HFFc6 (cell line): ENCODE data around the gene KIF25. TPM values are rescaled to one million over a fixed set of nuclear protein-coding genes. Genes with fewer than 3 reads are reported as not detected.

ENCODE experiments used
- DNase-seq: peaks from one replicate; pipeline ENCODE4 v3.0.0-alpha.2; 2018
- H3K27ac Mint-ChIP-seq: 2 replicates; pipeline ENCODE4 v1.8.0; 2020; ENCODE audit warnings: mild to moderate bottlenecking, mixed read lengths
- H3K27me3 Mint-ChIP-seq: 2 replicates; pipeline ENCODE4 v1.8.0; 2021; ENCODE audit warnings: mild to moderate bottlenecking, moderate library complexity, mixed read lengths; ENCODE audit not compliant: insufficient read depth
- H3K36me3 Mint-ChIP-seq: 2 replicates; pipeline ENCODE4 v1.8.0; 2021; ENCODE audit warnings: low read depth, mixed read lengths
- H3K4me1 Mint-ChIP-seq: 2 replicates; pipeline ENCODE4 v1.8.0; 2020; ENCODE audit warnings: low read depth, mixed read lengths
- H3K4me3 Mint-ChIP-seq: 2 replicates; pipeline ENCODE4 v1.8.0; 2020; ENCODE audit warnings: mild to moderate bottlenecking, moderate library complexity, mixed read lengths
- H3K9me3 Mint-ChIP-seq: 2 replicates; pipeline ENCODE4 v1.8.0; 2020; ENCODE audit warnings: mild to moderate bottlenecking, mixed read lengths
- CTCF ChIP-seq: fragments of 200-600 bp; sonication (generic); IDR thresholded peaks from 2 replicates; pipeline ENCODE4 v1.5.0; 2021; ENCODE audit warnings: antibody characterized with exemption, mild to moderate bottlenecking
- total RNA-seq, 6 experiments: library from RNA; stranded (reverse); fragmentation: NEBNext Ultra II Directional; extraction: Animal tissue kit (Norgen Biotek cat#: 25700); gene quantifications; 2 replicates in 1 of 6; 3 replicates in 5 of 6; pipeline ENCODE4 v1.2.3, GENCODE V29; 2021

KIF25 gene
- total RNA-seq, 6 experiments from 2014 or later, result not detected

GRCh38 chr6:168078943-168079405, 81.5 kb downstream of the KIF25 start, which contains the start of gene FRMD1:
TSS of gene FRMD1 (minus strand) at chr6:168079212. CDS start at chr6:168079094, 118 bp downstream.
- H3K4me3 Mint-ChIP-seq, result no peak within 1 kb of the TSS
- H3K27ac Mint-ChIP-seq, result no peak within 1 kb of the TSS
- no peaks in the 10 kb centered on the region for H3K4me1 Mint-ChIP-seq
- no peak for TF ChIP-seq CTCF
- H3K27me3 Mint-ChIP-seq, result peaks cover 5% of the 10 kb centered on the region
- peaks cover 8% of the 10 kb centered on the region for H3K9me3 Mint-ChIP-seq
- no peak for DNase-seq
- H3K36me3 Mint-ChIP-seq, result no peaks in the 10 kb centered on the region

- no peak for TF ChIP-seq CTCF
- DNase-seq, result no peak
- Mint-ChIP-seq H3K9me3 (peaks cover 8% of the 10 kb centered on the region), H3K27ac (no peak overlapping the region), H3K4me3 (no peak overlapping the region), H3K27me3 (peaks cover 5% of the 10 kb centered on the region), H3K4me1 (no peaks in the 10 kb centered on the region), H3K36me3 (no peaks in the 10 kb centered on the region)
Observed at GRCh38 chr6:168080393-168081077, 83.1 kb downstream of the KIF25 start.

- no peaks in the 10 kb centered on the region for H3K36me3 Mint-ChIP-seq
- H3K27me3 Mint-ChIP-seq, result peaks cover 8% of the 10 kb centered on the region
- H3K4me3 Mint-ChIP-seq, result no peak overlapping the region
- no peak for TF ChIP-seq CTCF
- DNase-seq, result no peak
- H3K27ac Mint-ChIP-seq, result no peak overlapping the region
- no peaks in the 10 kb centered on the region for H3K4me1 Mint-ChIP-seq
- no peaks in the 10 kb centered on the region; the same call in 1 of the 2 replicates for H3K9me3 Mint-ChIP-seq
Observed at GRCh38 chr6:168081858-168082546, 84.5 kb downstream of the KIF25 start.

- no peaks in the 10 kb centered on the region for H3K4me1 Mint-ChIP-seq
- DNase-seq, result no peak
- H3K27me3 Mint-ChIP-seq, result peaks cover 9% of the 10 kb centered on the region
- H3K27ac Mint-ChIP-seq, result no peak overlapping the region
- no peaks in the 10 kb centered on the region for H3K36me3 Mint-ChIP-seq
- no peak overlapping the region for H3K4me3 Mint-ChIP-seq
- no peaks in the 10 kb centered on the region; the same call in 1 of the 2 replicates for H3K9me3 Mint-ChIP-seq
- no peak for TF ChIP-seq CTCF
Observed at GRCh38 chr6:168082860-168083513, 85.5 kb downstream of the KIF25 start.

GRCh38 chr6:168083514-168083885, 86.0 kb downstream of the KIF25 start:
- Mint-ChIP-seq H3K36me3 (no peaks in the 10 kb centered on the region), H3K4me1 (no peaks in the 10 kb centered on the region), H3K9me3 (no peaks in the 10 kb centered on the region; the same call in 1 of the 2 replicates), H3K27ac (no peak overlapping the region), H3K4me3 (no peak overlapping the region), H3K27me3 (peaks cover 13% of the 10 kb centered on the region)
- no peak for TF ChIP-seq CTCF
- DNase-seq, result no peak
